ENCODE measurements around the gene ADISSP.

Gene ADISSP
- 11.0 to 11.3 reads per million in 2 donors for total RNA-seq

DNA sequence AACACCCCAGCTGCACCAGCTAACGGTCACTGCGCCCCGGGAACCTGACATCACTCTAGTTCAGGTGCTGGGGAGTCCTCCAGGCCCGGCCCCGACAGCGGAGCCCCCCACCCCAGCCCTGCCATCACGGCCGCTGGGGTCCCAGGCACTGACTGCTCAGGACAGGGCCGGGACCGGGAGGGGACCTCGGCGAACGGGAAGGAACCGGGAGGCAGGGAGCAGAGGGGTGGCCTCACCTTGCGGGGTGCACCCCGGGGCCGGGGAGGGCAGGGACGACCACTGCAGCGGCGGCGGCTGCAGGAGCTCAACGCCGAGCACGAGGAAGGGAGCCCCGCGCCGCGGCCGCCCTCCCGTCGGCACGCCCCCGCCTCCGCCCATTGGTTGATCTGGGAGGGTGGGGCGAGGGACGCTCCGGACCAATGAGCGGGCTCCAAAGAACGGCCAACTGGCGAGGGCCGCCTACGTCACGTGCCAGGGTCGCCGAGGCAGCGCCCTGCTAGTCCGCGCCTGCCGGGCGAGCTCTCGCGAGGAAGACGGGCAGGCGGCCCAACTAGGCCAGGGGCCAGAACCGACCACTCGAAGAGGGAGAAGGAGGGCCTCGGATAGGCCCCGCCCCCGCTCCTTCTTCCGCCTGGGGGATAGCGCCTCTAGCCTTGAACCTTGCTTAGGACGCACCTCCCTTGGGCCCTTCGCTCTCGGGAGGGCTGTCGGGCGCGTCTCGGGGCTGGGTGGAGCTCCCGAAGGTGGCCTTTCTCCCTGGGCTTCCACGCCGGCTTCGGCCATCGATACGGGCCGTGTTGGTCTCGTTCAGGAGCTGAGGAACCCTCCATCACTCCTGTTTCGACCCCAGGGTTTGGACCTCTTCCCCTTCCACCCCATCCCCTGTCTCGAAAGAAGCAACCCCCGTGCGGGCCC is at the start of gene ADISSP:
Gene ADISSP, minus strand, starts transcription at position 327 of the 915 bp plus-strand sequence. CDS start 7,653 bp downstream, outside the sequence.
- DNase-seq: peak; percentile 96

DNA sequence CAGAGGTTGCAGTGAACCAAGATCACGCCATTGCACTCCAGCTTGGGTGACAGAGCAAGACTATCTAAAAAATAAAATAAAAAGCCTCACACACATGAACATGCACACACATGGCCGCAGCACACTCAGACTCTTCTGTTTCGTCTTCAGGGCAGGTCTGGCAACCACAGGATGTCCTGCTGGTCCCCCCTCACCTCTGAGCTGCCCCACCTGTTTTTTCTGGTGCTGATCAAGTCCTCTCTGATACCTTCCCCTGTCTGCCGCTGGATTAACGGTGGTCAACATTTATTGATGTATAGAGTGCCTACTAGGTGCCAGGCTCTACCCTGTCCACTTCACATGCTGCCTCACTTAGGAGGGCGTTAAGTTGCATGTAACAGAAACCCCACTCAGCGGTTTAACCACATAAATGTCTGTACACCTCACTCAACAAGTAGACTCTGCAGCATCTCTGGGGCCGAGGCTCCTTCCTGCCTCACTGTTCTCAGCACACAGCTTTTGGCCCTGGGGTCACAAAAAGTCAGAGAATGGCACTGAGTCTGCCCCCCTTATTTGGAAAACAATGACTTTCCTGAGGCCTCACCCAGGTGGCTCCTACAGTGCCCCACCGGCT is 48.3 kb upstream of the ADISSP start:
- no peak for DNase-seq

DNA sequence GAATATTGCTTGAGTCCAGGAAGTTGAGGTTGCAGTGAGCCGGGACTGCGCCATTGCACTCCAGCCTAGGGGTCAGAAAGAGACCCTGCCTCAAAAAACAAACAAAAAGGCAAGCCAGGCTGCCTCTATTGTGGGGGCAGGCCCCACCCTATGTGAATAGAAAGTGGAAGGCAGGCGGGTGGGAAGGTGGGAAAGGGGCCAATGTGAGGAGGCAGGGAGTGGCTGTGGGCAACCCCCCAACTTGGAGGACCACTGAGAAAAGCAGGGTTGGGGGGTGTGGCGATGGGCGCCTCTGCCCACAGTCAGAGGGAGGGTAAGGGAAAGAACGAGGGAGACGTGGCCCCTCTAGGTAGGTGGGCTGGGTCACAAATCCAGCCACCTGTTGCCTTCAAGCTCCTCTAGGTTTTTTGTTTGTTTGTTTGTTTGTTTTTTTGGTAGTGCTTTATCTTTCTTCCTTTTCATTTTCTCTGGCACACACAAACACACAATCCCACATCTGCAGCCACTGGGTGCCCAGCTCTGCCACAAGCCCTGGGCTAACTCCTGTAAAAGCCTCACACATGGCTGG is 47.5 kb upstream of the ADISSP start:
- no peak for DNase-seq

DNA sequence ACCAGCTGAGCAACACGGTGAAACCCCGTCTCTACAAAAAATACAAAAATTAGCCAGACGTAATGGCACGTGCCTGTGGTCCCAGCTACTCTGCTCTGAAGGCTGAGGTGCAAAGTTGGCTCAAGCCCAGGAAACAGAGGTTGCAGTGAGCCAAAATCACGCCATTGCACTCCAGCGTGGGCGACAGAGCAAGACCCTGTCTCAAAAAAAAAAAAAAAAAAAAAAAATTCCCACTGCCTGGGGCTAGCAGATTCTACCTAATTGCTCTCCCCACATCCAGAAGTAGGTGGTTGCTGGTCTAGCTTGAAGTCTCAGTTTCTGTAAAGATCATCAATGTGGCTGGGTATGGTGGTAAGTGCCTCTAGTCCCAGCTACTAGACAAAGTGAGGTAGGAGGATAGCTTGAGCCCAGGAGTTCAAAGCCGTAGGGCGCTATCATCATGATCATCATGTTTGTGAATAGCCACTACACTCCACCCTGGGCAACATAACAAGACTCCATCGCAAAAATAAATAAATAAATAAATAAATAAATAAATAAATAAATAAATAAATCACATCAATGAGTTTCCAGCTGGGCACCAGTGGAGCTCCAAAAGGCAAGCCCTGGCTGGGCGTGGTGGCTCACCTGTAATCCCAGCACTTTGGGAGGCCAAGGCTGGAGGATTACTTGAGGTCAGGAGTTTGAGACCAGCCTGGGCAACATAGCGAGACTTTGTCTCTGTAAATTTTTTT is 46.5 kb upstream of the ADISSP start:
- no peak for DNase-seq

DNA sequence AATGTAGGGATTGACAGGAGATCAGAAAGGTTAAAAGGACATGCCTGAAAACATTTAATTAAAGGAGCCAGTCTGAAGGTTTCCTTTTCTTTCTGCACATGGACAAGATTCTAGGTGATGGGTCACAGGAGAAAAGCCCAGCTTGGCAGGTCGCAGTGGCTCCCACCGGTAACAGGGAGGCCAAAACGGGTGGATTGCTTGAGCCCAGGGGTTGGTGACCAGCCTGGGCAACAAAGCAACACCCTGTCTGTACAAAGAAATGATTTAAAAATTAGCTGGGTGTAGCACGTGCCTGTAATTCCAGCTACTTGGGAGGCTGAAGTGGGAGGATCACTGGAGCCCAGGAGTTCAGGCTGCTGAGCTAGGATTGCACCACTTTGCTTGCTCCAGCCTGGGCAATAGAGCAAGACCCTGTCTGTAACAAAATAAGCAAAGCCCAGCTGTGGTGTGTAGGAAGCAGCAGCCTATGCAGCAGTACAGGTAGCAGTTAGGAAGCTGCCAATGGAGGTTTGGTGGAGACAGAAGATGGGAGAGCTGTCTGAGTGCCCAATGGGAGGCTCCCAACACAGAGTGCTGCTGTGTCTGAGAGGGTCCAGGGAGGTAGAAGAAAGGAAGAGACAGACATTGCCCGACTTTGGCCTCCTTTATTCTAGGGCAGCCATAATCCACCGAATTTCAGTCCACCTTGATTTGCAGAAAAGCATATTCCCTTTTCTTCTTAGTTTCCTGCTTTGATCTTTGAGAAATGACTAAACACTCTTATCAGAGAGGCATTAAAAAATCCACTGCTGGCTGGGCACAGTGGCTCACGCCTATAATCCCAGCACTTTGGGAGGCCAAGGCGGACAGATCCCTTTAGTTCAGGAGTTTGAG is 45.7 kb upstream of the ADISSP start:
- no peak for DNase-seq

DNA sequence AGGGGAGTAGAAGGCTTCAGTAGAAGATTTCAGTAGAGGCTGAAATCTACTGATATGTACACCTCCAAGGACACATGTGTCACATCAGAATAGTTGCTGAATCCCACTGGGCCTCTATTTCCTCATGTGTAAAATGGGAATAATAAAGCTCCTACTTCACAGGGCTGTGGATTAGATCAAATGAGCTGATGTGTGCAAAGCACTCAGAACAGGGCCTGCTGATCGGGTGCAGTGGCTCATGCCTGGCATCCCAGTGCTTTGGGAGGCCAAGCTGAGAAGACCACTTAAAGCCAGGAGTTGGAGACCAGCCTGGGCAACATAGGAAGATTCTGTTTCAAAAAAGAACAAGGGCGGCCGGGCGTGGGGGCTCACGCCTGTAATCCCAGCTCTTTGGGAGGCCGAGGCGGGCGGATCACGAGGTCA is 44.7 kb upstream of the ADISSP start:
- no peak for DNase-seq

DNA sequence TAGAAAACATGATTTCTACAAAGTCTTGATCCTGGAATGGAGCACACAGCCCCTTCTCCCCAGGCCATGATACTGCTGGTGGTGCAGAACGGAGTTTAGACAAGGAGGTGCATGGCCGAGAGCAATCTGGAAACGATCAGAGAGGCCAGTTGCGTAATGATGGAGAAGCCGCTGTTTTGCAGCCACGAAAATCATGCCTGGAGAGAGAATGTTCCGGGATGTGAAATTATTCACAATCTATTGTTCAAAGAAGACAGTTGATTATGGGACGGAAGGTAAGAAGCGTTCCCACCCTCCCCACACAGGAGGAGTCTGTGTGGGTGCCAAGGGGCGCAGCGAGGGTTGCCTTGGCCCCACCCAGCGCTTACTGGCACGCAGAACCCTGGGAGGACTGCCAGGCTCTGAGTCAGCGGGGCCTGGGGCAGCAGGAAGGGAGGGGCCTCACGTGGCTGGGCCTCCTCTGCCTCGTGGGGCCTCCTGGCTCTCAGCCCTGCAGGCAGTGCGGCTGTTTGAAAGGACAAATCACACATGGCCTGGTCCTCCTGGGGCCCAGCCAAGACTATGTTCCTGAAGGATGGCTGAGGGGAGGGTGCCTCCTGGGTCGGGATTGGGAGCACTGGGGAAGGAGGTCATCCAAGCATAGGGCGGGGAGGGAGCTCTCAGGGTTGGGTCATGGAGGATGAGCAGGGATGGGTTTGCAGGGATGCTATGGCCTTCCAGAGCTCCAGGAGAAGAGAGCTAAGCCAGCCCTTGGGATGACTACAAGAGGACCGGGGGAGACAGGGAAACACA is 44.1 kb upstream of the ADISSP start:
- DNase-seq: peak; percentile 82

DNA sequence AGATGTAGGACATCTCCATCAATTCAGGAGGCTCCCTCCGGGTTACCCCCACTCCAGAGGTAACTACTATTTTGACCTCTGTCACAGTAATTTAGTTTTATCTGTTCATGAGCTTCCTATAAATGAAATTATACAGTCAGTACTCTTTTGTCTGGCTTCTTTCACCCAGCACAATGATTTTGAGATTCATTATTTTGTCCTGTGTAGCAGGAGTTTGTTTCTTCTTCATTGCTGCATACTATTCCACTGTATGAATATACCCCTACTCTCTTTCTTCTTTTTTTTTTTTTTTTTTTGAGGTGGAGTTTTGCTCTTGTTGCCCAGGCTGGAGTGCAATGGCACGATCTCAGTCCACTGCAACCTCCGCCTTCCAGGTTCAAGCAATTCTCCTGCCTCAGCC is 41.0 kb upstream of the ADISSP start:
- no peak for DNase-seq

DNA sequence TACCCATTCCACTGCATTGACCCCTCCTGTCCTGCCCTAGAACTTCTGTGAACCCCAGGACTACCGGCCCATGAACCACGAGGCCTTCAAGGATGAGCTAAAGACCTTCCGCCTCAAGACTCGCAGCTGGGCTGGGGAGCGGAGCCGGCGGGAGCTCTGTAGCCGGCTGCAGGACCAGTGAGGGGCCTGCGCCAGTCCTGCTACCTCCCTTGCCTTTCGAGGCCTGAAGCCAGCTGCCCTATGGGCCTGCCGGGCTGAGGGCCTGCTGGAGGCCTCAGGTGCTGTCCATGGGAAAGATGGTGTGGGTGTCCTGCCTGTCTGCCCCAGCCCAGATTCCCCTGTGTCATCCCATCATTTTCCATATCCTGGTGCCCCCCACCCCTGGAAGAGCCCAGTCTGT is 37.2 kb upstream of the ADISSP start:
- DNase-seq: no peak

DNA sequence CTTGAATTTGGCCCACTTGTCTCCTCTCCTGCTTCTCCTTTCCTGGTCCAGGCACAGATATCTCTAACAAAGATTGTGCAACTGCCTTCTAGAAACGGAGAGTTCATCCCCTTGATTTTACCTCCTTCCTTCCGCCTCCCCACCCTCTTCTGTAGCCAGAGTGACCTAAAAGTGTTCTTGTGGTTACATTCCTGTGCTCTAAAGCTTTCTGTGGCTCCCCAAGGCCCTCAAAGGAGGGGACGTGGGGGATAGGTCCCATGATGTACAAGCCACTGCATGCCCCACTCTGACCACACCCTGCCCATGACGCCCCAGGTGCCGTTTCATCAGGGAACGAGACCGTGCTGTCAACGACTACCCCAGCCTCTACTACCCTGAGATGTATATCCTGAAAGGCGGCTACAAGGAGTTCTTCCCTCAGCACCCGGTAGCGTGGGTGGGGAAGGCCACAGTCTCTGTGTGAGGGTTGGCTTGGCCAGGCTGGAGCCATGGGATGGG is 36.8 kb upstream of the ADISSP start:
- DNase-seq: no peak

DNA sequence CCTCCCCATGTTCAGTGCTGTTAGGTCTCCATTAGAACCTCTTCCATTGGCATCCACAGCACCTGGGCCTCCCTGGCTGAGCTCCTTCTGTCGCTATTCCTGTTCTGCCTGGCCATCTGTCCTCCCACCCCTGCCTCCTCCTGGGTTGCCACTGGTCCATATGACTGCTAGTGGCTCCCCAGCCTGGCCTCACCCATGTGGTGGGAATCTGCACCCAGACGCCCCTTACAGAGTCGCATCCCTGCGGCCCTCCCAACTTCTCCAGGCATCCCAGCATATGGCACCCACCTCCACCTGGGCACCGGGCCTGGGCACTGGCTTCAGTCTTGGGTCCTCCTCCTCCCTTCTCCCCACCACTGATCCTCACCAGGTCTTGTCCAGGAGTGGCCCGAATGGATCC is 36.3 kb upstream of the ADISSP start:
- DNase-seq: no peak

DNA sequence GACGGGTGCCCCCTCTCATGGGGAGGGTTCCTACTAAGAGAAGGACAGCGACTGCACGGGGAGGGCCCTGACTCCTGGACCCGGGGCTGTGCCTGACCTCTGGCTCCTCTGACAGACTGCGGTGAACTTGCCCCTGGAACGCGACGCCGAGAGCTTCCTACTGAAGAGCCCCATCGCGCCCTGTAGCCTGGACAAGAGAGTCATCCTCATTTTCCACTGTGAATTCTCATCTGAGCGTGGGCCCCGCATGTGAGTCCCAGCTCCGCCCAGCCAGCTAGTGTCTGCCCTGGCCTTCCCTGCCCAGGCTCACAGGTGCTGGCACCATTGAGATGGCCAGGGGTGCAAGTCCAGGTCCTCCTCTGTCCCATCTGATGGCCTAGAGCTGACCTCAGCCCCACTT is 35.7 kb upstream of the ADISSP start:
- no peak for DNase-seq

DNA sequence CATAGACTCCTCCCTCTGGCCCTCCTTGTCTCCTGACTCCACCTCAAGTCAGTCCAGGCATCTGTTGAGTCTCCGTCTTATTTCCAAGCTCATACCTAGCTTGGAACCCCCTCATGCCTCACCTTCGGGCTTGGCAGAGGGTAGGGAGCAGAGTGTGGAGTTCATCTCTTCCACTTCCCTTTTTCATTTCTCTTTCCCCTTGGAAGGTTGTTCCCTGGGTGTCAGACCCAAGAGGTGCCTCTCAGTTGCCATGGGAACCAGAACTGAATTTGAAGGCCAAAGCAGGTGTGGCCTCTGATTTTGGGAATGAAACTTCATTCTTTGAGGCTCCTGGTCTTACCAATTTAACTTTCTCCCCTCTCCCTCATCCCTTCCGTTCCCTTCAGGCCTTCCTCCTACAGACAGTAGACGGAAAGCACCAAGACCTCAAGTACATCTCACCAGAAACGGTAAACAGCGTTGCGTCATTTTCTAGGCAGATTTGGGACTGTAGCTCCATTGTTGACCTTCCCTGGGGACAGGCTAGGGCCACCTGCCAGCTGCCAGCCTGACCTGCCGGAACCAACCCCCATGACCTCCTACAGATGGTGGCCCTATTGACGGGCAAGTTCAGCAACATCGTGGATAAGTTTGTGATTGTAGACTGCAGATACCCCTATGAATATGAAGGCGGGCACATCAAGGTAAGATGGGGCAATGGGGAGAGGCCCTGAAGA is 35.1 kb upstream of the ADISSP start:
- no peak for DNase-seq

DNA sequence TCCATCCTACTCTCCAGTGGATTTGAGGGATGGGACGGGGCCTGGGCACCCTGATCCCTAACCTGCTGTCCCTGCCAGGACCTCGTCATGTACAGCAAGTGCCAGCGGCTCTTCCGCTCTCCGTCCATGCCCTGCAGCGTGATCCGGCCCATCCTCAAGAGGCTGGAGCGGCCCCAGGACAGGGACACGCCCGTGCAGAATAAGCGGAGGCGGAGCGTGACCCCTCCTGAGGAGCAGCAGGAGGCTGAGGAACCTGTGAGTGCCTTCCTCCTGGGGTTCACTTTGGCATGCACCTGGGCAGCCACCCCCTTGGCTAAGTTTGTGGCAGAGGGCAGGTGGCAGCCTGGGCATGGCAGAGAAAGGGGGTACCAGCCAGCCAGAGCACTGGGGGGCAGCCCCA is 34.3 kb upstream of the ADISSP start:
- no peak for DNase-seq

DNA sequence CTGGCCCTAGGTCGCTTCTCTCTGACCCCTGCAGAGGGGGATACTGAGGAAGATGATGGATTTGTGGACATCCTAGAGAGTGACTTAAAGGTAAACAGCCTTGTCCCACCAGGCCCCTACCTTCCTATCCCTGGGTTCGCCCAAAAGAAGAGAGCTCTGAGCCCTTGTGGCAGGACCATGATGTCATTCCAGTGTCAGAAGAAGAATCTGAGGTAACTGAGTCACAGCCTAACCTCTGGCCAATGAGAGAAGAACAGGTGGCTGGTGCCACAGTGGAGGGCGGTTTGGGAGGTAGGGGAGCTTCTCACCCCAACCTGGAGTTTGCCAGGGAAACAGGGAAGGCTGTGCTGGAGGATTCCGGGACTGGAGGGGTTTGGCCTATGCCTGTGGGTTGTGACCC is 33.7 kb upstream of the ADISSP start:
- DNase-seq: no peak

DNA sequence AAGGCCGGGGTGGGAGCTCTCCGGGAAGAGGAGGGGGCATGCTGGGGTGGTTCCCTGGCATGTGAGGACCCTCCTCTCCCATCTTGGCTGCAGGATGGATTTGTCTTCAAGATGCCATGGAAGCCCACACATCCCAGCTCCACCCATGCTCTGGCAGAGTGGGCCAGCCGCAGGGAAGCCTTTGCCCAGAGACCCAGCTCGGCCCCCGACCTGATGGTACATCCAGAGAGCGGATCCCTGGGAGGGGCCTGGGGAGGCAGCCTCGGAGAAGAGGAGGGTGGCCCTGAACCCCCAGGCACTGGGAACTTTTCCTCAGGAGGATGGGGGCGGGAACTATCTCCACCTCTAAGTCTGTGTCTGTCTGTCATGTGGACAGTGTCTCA is 33.3 kb upstream of the ADISSP start:
- DNase-seq: no peak

DNA sequence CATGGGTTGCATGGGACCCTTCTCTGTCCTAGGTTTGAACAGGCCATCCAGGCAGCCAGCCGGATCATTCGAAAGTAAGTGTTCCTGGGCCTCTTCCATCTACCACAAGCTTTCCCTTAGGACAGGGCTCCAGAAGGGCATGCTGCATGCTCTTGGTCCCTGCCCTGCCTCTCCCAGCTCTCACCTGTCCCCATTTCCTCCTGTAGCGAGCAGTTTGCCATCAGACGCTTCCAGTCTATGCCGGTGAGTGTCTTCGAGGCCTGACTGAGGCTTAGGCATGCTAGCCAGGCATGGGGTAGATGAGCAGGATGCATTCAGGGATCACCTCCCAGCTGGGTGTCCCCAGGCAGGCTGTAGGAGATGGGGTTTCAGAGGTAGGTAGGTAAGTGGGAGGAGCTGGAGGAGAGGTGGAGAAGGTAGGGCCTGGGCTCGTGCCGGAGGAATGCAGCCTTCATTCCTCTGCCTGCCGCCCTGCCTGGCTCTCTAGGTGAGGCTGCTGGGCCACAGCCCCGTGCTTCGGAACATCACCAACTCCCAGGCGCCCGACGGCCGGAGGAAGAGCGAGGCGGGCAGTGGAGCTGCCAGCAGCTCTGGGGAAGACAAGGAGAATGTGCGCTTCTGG is 32.8 kb upstream of the ADISSP start:
- DNase-seq: no peak

DNA sequence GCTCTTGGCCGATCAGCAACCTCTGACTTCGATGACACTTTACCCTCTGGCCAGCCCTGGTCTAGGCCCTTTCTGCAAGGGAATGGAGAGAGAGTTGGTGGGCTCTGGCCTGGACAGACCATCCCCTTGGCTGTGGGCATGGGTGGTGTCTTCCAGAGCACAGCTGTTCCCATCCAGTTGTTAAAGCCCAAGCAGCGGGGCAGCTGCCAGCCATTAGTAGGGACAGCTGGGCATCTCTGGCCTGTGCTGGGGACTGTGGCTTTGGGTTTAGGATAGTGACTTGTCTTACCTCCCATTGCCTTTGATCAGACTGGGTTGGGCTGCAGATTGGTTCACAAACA is 31.3 kb upstream of the ADISSP start:
- DNase-seq: no peak

DNA sequence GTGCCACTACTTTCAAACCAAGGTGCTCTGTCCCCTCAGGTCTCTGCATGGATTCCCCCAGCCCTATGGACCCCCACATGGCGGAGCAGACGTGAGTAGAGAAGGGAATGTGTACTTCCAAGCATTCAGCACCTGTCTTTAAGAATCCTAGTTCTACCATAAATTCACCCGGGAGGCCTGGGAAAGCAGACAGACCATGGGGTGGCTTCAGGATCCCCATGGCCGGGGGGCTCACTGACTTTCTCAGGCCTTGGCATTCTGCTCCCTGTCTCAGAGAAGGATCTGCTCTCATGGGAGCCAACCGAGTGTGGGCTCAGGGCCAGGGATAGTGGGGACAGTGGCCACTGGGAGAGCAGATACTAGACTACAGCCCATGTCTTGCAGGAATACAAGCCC is 30.8 kb upstream of the ADISSP start:
- no peak for DNase-seq
